Measurements from ENCODE around the gene NHP2.

NHP2 gene

DNA sequence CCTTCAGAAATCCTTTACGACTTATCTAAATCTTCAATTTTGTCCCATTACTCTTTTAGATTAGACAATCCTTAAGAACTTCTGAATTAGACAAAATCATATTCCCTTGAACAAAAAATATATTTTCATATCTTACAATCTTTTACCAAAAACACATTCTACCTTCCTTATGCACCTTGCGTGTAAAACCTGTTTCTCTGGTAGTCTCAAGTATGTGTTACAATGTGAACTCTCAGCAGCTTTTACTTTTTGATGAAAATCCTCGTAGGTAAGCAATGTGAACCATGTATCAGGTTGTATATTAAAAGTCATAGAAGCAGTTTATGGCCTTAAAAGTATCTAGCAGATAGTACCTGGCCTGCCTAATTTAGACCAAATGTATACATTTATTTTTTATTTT, 20.8 kb upstream of the NHP2 start:
- DNase-seq (ENCODE audit: low spot score): no peak

DNA sequence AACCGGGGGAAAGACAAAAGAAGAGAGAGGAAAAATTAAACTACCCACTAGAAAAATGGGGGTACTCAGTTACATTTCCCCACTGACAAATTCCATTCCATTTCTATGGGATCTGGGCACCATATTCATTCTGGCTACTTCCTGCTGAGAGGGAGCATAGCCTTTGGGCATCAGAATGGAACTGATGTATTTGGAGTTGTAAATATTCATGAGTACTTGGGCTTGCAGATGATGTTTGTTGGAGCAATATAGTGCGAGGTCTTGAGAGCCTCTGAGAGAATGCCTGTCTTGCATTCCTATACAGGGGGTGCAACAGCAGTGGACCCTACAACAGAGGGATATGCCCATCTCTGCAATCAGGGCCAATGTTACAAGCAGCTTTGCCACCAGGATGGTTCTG, 16.8 kb upstream of the NHP2 start:
- DNase-seq (ENCODE audit: low spot score): no peak

DNA sequence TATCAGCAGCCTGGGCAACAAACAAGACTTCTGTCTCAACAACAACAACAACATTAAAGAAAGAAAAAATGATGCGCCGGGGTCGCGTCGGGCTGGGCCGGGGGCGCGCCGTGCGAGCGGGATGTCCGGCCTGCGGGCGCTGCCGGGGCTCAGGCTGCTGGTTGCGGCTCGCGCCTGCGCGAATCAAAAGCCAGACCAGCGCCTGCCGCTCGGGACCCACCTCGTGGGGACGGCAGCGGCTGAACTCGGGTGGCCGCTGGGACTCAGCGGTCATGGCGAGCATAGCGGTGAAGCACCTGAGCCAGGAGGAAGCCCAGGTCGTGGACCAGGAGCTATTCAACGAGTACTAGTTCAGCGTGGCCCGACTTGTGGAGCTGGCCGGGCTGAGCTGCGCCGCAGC, 11.9 kb upstream of the NHP2 start:
- no peak for DNase-seq (ENCODE audit: low spot score)

DNA sequence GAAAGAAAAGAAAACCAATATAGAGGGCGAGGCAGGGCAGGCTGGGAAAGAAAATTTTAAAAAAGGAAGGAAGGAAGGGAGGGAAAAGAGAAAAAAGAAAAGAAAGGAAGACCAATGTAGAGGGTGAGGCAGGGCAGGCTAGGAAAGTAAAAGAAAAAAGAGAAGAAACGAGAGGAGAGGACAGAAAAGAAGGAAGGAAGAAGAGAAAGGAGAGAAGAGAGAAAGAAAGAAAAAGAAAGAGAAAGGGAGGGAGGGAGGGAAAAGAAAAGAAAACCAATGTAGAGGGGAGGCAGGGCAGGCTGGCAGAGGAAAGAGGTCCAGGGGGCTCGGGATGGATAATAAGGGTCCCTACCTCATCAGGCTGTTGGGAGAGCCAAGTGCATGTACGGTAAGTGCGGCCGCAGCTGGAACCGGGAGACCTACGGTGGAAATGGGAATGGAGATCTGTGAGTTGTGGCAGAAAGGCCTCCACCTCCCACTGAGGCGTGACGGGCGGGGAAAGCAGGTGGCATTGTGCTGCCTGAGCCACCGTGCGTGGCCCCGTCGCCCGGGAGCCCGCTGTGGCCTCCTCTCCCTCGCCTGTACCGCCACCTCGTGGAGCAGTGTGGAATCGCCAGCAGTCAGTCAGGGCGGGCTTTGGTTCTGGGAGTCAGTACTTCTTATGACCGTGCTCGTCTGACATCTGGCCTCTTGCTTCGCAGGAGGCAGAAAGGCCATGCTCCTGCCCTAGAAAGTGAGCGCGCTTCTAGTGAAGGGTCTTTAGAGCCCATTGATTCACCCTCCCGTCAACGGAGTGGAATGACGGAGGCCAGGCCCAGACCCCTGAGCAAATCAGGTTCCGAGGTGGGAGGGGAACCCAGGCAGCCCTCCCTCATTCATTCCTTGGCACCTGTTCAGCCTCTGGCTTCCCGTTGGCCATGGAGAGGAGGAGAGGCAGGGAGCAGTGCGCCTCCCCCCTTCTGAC, 10.4 kb upstream of the NHP2 start:
- peak; percentile 86 for DNase-seq (ENCODE audit: low spot score)

DNA sequence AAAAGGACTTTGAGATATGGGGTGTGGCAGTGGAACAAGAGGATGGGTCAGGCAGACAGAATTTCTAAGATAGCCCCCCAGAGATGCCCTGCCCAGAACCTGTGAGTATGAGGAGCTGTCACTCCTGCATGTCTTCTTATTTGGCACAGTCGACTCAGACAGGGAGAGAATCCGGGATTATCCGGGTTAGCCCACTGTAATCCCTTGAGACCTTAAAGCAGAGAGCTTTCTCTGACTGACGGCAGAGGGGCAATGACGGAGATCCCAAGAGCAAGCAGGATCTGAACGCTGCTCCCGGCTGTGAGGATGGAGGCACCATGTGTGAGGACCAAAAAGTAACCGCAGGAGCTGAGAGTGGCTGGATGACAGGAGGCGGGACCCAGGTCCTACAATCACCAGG, 8.8 kb upstream of the NHP2 start:
- no peak for DNase-seq (ENCODE audit: low spot score)

DNA sequence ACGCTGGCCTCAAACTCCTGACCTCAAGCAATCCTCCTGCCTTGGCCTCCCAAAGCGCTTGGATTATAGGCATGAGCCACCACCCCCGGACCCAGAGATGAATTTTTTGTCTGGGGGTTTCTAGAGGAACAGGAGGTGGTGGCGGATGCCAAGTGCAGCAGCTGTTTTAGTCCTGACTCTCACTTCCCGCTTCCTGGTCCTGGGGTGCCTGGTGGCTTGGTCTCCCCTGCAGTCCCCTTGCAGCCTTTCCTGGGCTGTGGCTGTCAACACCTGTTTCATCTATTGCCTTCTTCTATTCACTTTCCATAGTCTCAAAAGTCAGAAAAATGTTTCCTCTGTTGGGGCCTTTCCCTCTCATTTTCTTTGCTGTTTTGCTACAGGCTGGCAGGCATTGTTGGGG, 6.5 kb upstream of the NHP2 start:
- DNase-seq (ENCODE audit: low spot score): no peak

DNA sequence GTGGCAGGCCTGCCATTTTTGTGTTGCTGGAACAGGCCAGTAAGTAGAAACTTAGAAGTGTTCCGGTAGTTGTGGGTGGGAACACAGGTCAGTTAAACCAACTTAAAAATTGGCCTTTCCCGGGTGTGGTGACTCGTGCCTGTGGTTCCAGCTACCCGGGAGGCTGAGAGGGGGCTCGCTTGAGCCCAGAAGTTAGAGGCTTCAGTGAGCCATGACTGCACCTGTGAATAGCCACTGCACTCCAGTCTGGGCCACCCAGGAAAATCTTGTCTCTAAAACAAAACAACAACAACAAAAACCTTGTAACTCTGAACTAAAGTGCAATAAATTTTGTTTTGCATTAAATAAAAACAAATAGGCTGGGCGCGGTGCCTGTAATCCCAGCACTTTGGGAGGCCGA, 1.4 kb upstream of the NHP2 start:
- DNase-seq (ENCODE audit: low spot score): no peak

DNA sequence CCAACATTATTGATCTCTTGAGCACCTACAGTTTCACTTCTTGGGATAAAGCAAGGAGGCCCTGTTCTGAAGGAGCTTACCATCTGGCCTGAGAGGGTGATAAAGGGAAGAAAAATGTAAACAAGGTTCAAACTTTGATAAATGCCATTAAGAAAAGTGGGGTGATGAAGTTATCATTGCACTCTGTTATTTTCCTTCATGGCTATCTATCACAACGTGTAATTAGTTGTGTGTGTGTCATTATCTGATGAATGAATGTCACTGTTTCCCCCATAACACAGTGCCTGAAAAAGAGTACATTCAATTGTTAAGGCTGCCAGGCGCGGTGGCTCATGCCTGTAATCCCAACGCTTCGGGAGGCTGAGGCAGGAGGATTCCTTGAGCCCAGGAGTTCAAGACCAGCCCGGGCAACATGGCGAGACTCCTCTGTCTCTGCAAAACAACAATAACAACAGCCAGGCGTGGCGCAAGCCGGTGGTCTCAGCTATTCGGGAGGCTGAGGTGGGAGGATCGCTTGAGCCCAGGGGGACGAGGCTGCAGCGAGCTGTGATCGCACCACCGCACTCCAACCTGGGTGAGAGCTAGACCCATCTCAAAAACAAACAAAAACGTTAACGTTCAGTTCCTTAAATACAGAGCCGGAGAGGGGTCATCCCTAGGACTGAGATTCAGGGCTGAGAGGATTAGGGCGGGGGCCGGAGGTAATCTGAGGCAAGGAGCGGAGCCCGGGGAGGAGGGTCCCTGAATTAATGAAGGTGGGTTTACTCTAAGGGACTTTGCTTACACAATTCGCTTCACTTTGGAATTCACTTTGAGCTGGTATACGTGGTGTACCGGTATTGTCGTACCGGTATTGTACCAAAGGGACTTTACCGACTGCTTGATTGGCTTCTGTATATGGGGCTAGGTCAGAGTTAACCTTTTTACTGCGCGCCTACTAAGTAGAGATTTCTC, 917 bp downstream of the NHP2 start:
- DNase-seq (ENCODE audit: low spot score): no peak

DNA sequence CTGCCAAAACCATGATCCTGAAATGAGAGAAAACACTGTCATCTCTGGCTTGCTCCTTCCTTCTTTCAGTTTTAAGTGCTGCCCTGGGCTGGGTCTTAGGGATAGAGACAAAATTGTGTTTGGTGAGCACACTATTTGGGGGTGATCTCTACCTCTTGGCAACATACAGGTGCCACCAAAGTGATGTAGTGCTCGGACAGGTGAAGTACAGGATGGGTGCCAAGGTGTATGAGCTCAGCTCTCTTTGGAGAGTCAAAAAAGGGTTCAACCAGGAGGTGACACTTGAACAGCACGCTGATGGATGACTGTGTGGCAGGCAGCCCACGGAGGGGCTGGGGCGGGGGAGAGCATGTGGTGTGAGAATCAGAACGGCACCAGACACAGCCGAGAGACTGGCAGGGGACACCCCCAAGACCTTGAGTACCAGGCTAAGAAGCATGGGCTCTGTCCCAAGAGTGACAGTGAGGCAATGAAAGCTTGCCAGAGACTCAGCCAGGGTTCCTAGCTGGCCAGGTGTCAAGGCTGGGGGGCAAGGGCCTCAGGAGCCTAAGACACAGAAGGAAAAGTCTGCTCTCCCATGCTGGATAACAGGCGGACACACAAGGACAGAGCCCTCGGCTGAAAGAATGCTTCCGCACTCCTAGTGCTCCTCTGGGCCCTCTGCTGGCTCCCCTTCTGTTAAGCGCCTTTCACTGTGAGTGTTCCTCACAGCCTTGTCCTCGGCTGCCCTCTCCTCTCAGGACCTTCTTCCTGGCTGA, 2.5 kb downstream of the NHP2 start:
- no peak for DNase-seq (ENCODE audit: low spot score)

DNA sequence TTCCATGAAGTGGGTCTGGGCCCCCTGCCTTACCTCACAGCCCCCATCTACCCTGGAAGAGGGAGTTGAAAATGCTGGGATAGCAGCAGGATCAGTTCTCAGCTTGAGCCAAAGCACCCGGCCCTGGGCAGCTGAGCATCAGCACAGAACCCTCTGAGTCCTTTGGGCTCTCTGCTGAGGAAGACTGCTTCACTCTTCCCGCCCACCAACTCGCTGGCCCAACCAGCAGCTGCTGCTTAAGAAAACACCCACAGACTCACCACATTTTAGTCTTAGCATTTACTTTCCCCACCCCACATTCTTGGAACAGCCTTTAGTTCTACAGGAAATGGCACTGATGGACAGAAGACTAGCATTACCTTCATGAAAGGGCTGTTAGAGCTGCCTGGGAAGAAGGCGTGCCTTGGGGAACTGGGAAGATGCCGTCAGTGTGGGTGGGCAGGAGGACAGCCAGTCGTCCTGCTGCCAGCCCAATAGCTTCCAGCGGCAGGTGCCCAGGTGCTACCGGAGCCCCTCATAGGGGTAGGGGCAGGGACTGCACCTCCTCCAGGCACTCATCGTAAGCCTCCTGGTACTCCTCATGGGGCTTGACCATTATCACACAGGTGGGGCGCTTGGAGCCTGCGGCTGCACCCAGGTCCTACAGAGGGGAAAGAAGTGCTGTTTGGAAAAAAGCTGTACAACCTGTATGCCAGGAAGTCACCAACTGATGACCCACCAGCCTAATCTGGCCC, 4.3 kb downstream of the NHP2 start:
- no peak for DNase-seq (ENCODE audit: low spot score)

DNA sequence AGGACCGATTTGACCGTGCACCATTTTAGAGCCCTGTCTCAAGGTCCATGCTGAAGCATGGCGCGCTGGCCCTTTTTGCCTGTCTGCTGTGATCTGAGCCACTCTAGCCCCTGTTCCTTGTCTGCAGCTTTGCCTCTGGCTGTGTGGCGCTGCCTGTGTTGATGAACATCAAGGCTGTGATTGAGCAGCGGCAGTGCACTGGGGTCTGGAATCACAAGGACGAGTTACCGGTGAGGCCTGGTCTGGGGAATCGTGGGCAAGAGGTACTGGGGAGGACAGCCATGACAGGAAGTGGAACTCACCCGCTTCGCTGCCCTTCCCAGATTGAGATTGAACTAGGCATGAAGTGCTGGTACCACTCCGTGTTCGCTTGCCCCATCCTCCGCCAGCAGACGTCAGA, 6.3 kb downstream of the NHP2 start:
- DNase-seq (ENCODE audit: low spot score): no peak

DNA sequence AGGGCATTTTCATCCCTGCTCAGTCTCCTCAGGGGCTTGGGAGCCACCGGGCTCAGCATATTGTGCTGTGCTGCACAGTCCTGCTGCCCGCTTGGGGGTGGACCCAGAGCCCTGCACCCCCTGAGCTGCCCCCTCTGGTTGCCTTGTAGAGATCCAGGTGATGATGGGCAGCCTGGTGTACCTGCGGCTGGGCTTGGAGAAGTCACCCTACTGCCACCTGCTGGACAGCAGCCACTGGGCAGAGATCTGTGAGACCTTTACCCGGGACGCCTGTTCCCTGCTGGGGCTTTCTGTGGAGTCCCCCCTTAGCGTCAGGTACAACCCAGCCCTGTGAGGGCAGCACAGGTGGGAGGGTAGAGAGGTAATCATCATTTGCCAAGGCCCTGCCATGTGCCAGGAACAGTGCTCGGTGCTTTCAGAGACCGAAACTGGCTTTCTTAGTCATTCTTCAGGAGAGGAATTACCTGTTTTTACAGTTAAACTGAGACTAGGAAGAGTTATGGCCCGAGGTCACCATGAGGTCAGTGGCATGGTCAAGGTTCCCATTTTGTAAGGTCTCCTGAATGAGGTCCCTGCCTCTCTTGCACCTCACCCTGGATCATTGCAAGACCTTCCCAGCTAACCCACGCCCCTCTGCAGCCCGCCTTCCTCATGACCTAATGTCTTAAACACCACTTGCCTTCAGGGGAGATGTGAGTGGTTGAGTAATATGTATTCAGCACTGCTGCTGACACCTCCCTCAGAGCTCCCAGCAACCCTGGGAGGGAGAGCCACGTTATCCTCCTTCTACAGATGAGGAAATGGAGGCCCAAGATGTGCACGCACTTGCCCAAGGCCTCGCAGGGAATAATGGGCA, 7.5 kb downstream of the NHP2 start:
- DNase-seq (ENCODE audit: low spot score): peak; percentile 62

DNA sequence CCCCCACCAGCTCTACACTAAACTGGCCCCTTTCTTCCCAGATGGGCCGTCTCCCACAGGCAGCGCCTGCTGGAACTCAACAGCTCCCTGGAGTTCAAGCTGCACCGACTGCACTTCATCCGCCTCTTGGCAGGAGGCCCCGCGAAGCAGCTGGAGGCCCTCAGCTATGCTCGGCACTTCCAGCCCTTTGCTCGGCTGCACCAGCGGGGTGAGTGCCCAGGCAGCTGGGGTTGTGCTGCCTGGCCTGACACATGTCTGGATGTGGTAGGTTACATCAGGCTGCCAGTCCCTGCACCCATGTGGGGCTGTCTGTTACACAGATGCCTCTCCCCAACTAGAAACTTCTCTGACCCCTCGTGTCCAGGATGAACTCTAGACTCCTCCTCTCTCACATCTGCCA, 9.8 kb downstream of the NHP2 start:
- no peak for DNase-seq (ENCODE audit: low spot score)

DNA sequence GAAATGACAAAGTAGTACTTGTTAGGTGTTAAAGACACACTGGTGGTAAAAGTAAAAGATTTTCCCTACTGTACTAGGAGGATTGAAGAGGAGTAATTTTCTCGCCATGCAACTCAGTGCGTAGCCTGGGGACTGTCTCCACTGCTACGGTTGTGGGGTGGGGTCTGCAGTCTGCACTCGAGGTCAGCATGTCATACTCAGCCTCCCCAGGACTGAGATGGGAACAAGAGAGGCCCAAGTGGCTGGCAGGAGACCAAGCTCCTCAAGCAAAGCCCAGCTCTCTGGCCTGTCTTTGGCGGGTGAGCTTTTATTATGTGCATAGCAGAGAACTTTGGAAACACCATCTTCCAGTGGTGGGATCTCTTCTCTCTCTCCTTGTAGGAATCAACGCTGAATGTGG, 10.4 kb downstream of the NHP2 start:
- DNase-seq (ENCODE audit: low spot score): no peak

DNA sequence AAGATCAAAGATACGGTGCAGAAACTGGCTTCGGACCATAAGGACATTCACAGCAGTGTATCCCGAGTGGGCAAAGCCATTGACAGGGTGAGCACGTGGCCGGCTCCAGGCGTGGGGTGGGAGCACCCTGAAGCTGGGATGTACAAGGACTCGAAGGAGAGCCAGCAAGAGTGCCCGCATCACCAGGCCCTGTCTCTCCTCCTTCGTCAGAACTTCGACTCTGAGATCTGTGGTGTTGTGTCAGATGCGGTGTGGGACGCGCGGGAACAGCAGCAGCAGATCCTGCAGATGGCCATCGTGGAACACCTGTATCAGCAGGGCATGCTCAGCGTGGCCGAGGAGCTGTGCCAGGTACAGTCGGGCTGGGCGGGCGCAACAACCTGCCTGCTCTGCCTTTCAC, 11.0 kb downstream of the NHP2 start:
- DNase-seq (ENCODE audit: low spot score): no peak

DNA sequence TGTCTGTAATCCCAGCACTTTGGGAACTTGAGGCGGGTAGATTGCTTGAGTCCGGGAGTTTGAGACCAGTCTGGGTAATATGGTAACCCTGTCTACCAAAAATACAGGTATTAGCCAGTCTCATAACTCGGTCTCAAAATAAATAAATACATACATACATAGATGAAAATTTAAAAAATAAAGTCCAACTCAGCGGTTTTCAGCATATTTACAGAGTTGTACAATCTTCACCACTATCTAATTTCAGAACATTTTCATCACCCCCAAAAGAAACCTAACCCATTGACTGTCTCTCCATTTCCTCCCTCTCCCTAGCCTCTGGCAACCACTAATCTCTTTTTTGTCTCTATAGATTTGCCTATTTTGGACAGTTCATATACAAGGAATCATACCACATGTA, 12.1 kb downstream of the NHP2 start:
- DNase-seq (ENCODE audit: low spot score): no peak

DNA sequence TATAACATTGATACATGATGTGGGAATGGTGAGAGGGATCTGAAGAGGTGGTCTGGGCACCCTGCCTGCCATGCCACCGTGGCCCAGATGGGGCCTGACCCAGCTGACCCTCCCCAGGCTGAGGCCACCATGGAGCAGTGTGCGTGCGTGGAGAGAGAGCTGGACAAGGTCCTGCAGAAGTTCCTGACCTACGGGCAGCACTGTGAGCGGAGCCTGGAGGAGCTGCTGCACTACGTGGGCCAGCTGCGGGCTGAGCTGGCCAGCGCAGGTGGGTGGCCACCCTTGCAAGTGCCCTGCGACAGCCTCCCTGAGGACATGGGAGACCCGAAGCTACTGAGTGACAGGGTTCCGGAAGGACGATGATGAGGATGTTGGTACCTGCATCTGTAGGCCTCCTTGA, 15.7 kb downstream of the NHP2 start:
- no peak for DNase-seq (ENCODE audit: low spot score)

DNA sequence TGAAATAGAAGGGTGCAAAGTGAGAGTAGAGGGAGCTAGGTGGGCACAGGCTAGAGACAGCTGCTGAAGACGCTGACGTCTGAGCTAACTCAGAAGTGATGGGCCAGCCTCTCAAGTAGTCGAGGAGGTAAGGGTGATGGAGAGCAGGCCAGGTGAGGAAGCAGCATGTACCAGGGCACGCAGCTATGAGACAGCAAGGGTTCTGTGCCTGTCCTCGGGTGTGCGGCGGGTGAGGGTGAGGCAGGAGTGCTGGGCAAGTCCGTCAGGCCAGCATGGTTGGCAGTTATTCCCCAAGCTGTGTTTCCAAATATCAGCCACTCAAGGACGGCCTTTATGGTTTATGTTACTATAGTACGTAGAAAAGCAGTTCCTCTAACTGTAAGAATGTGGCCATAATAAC, 16.7 kb downstream of the NHP2 start:
- no peak for DNase-seq (ENCODE audit: low spot score)

DNA sequence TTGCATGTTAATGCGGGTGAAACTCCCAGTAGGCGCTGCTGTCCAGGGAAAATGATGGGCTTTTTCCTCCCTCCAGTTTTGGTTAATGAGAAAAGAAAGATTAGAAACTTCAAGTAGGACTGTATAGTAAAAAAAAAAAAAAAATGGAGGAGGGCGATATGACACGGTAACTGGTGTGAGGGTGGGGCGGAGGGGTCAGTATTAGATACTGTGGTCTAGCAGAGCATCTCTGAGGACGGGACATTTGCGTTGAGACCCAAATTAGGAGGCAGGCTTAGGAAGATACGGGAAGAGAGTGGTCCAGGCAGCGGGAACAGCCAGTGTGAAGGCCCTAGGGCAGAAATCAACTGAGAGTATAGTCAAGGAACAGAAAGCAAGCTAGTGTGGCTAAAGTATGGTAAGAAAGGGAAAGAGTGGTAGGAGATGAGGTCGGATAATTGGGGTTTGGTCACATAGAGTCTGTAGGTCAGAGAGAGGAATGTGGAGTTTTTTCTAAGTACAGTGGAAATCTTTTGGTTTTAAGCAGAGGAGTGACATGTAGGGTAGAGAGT, 22.2 kb downstream of the NHP2 start:
- DNase-seq (ENCODE audit: low spot score): no peak
